MM.1S (cell line): ENCODE data around the gene SUCLG1.
A peak's percentile ranks its signal among the peaks of the same experiment; 100 is the strongest.

ENCODE experiments used
- DNase-seq: peaks from one replicate; pipeline ENCODE4 v3.0.0-alpha.2; 2015
- H2AFZ ChIP-seq: fragments of 300-600 bp; sonication (generic); 2 replicates; pipeline ENCODE4 v1.6.0; 2016; ENCODE audit warnings: antibody characterized with exemption, low read length
- H3F3A ChIP-seq: fragments of 300-600 bp; sonication (generic); 2 replicates; pipeline ENCODE4 v1.6.1; 2016; ENCODE audit warnings: mild to moderate bottlenecking, antibody characterized with exemption, low read length, moderate library complexity, mixed read lengths; ENCODE audit not compliant: insufficient read depth
- H3K27ac ChIP-seq: fragments of 300-600 bp; sonication (generic); 2 replicates; pipeline ENCODE4 v1.5.1; 2016; ENCODE audit warnings: mild to moderate bottlenecking, low read length
- H3K27me3 ChIP-seq: fragments of 300-600 bp; sonication (generic); replicated peaks from 2 replicates; pipeline ENCODE4 v1.6.0; 2016; ENCODE audit warnings: low read length; ENCODE audit not compliant: insufficient read depth
- H3K36me3 ChIP-seq: fragments of 300-600 bp; sonication (generic); replicated peaks from 2 replicates; pipeline ENCODE4 v1.6.1; 2016; ENCODE audit warnings: mild to moderate bottlenecking, low read length, mixed read lengths; ENCODE audit not compliant: insufficient read depth
- H3K4me1 ChIP-seq: fragments of 300-600 bp; sonication (generic); 2 replicates; pipeline ENCODE4 v1.6.1; 2016; ENCODE audit warnings: low read length, mixed read lengths
- H3K4me2 ChIP-seq: fragments of 300-600 bp; sonication (generic); 2 replicates; pipeline ENCODE4 v1.6.0; 2016; ENCODE audit warnings: low read depth, low read length
- H3K4me3 ChIP-seq: fragments of 300-600 bp; sonication (generic); 2 replicates; pipeline ENCODE4 v1.5.1; 2016; ENCODE audit warnings: low read length, mixed read lengths
- H3K79me2 ChIP-seq: fragments of 300-600 bp; sonication (generic); 2 replicates; pipeline ENCODE4 v1.6.1; 2016; ENCODE audit warnings: mixed run types, low read length, mixed read lengths
- H3K9ac ChIP-seq: fragments of 300-600 bp; sonication (generic); 2 replicates; pipeline ENCODE4 v1.6.1; 2016; ENCODE audit warnings: low read length, mixed read lengths
- H3K9me2 ChIP-seq: fragments of 300-600 bp; sonication (generic); replicated peaks from 2 replicates; pipeline ENCODE4 v1.6.1; 2016; ENCODE audit warnings: mild to moderate bottlenecking, low read length, mixed read lengths; ENCODE audit not compliant: insufficient read depth
- H3K9me3 ChIP-seq: fragments of 300-600 bp; sonication (generic); replicated peaks from 2 replicates; pipeline ENCODE4 v1.6.1; 2016; ENCODE audit warnings: mild to moderate bottlenecking, low read length, mixed read lengths; ENCODE audit not compliant: insufficient read depth
- H4K20me1 ChIP-seq: fragments of 300-600 bp; sonication (generic); 2 replicates; pipeline ENCODE4 v1.6.1; 2016; ENCODE audit warnings: mild to moderate bottlenecking, low read length, moderate library complexity, mixed read lengths; ENCODE audit not compliant: insufficient read depth
- EZH2 ChIP-seq: fragments of 300-600 bp; sonication (generic); optimal IDR thresholded peaks from 2 replicates; pipeline ENCODE3; 2017; ENCODE audit warnings: low read depth, mild to moderate bottlenecking, antibody characterized with exemption, low read length, mixed read lengths
- EZH2phosphoT487 ChIP-seq: fragments of 300-600 bp; sonication (generic); IDR thresholded peaks from 2 replicates; pipeline ENCODE4 v1.6.1; 2018; ENCODE audit warnings: antibody characterized with exemption, low read length
- TF ChIP-seq, protein P1 (sequence below): fragments of 300-600 bp; sonication (generic); IDR thresholded peaks from 2 replicates; pipeline ENCODE4 v1.5.1; 2016; ENCODE audit warnings: antibody characterized with exemption, low read length, mixed read lengths

The SUCLG1 gene

DNA sequence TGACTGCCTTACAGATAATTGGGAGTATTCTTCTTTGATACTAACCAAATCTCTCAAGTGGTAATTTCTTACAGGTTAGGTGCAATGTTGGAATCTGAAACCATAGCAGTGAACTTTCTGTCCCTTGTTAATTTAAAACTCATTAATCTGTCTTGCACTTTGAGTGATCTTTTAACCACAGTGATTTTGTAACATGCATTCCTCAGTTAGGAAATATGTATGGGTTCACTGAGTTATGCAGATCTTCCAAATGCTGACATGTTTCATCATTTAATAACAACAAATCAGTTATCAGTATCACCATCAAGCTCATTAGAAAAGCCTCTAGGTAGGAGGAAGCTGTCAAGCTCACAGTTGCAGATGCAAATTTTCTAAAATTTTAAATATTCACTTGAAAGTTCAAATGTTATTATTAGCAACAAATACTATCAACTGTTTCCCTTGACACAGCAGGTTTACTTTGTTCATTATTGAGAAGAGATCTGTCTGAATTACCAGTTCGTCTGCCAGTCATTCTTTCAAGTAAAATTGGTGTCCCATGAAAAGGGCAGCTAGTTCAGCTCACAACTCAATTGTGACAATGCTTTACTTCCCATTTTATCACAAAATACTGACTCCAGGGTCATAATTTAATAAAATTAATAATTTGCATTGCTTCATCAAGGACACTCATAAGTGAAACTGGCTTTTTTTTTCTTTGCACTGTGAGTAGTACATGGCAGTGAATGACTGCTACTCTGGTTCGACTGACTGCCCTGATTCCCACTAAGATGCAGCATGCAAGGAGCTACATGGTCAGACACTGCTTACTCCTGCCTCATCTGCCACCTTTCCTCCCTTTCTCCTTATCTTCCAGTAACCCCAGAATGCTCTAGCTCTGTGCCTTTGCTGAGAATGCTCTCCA lies 31.6 kb downstream of the SUCLG1 start:
- DNase-seq = no peak
- H3K4me2 ChIP-seq = no peak overlapping the region

DNA sequence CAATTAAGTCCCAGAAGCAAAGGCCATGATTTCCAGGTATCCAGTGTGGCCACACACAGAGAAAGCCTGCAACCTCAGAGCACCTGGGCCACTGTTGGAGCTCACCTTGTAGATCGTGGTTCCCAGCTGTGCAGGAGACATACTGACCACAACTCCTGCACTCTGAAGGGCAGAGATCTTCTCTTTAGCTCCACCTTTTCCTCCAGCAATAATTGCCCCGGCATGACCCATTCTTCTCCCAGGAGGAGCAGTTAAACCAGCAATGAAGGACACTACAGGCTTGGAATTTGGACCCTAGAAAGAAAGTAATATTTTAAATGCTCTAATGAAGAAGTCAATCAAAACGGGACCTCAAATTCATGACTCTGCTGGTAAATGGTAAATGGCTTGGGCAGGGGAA lies 33.8 kb downstream of the SUCLG1 start:
- Histone ChIP-seq H3F3A (no peaks in the 10 kb centered on the region), H3K9me3 (no peaks in the 10 kb centered on the region), H3K9ac (no peak overlapping the region), H3K4me1 (no peaks in the 10 kb centered on the region), H3K9me2 (no peaks in the 10 kb centered on the region), H2AFZ (no peak overlapping the region), H3K27me3 (no peaks in the 10 kb centered on the region), H3K4me3 (no peak overlapping the region), H3K36me3 (peaks cover 9% of the 10 kb centered on the region), H3K79me2 (no peaks in the 10 kb centered on the region), H3K4me2 (no peak overlapping the region), H4K20me1 (no peaks in the 10 kb centered on the region), H3K27ac (no peak overlapping the region)
- TF ChIP-seq, protein P1, sequence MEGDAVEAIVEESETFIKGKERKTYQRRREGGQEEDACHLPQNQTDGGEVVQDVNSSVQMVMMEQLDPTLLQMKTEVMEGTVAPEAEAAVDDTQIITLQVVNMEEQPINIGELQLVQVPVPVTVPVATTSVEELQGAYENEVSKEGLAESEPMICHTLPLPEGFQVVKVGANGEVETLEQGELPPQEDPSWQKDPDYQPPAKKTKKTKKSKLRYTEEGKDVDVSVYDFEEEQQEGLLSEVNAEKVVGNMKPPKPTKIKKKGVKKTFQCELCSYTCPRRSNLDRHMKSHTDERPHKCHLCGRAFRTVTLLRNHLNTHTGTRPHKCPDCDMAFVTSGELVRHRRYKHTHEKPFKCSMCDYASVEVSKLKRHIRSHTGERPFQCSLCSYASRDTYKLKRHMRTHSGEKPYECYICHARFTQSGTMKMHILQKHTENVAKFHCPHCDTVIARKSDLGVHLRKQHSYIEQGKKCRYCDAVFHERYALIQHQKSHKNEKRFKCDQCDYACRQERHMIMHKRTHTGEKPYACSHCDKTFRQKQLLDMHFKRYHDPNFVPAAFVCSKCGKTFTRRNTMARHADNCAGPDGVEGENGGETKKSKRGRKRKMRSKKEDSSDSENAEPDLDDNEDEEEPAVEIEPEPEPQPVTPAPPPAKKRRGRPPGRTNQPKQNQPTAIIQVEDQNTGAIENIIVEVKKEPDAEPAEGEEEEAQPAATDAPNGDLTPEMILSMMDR = no peak
- TF ChIP-seq EZH2 (no peak), EZH2phosphoT487 (no peak)
- no peak for DNase-seq

More for the DNA sequence above, 31.6 kb downstream of the SUCLG1 start:
- Histone ChIP-seq H3K4me1 (no peaks in the 10 kb centered on the region), H4K20me1 (no peaks in the 10 kb centered on the region), H3K4me3 (no peak overlapping the region), H3K9me3 (no peaks in the 10 kb centered on the region), H3K79me2 (no peaks in the 10 kb centered on the region), H3K9me2 (no peaks in the 10 kb centered on the region), H3K9ac (no peak overlapping the region), H3K36me3 (peaks cover 13% of the 10 kb centered on the region), H3K27ac (no peak overlapping the region), H3K27me3 (no peaks in the 10 kb centered on the region), H2AFZ (no peak overlapping the region), H3F3A (no peaks in the 10 kb centered on the region)
- TF ChIP-seq EZH2 (no peak), EZH2phosphoT487 (no peak)
- TF ChIP-seq, protein P1 = no peak

DNA sequence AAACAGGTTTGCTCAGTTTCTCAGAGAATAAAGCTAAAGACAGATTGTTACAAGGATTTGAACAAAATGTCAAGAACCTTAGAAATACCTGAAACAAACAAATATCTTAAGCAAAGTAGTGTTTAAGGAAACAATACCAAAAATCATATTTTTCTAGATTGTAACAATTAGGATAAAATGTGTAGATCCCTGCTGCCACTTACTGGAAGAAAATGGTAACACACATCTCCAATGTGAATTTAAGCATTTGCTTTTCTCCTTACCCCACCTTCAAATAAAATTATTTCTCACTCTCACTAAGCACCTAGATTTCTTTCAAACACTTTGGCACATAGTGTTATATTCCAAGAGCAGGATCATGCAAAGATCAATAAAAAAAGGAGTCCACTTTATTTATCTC lies 34.9 kb downstream of the SUCLG1 start:
- H3K27me3 ChIP-seq = no peaks in the 10 kb centered on the region
- H3K27ac ChIP-seq = no peak overlapping the region
- H3K9me2 ChIP-seq = no peaks in the 10 kb centered on the region
- no peaks in the 10 kb centered on the region for H4K20me1 ChIP-seq
- no peak overlapping the region for H3K4me2 ChIP-seq
- no peak overlapping the region for H3K9ac ChIP-seq
- H3K79me2 ChIP-seq = no peaks in the 10 kb centered on the region
- no peaks in the 10 kb centered on the region for H3F3A ChIP-seq
- no peak overlapping the region for H3K4me3 ChIP-seq
- H3K4me1 ChIP-seq = no peaks in the 10 kb centered on the region
- peaks cover 4% of the 10 kb centered on the region; the same call in 1 of the 2 replicates for H3K36me3 ChIP-seq
- DNase-seq = no peak
- no peak overlapping the region for H2AFZ ChIP-seq
- TF ChIP-seq EZH2 (no peak), EZH2phosphoT487 (no peak)
- TF ChIP-seq, protein P1 = peak; percentile 47
- H3K9me3 ChIP-seq = no peaks in the 10 kb centered on the region
